ENCODE measurements around the gene LRRC52. TPM values are rescaled to one million over a fixed set of nuclear protein-coding genes. Genes with fewer than 3 reads are reported as not detected.

LRRC52 gene
- total RNA-seq, 2 donors from 2014 or later, result not detected

DNA sequence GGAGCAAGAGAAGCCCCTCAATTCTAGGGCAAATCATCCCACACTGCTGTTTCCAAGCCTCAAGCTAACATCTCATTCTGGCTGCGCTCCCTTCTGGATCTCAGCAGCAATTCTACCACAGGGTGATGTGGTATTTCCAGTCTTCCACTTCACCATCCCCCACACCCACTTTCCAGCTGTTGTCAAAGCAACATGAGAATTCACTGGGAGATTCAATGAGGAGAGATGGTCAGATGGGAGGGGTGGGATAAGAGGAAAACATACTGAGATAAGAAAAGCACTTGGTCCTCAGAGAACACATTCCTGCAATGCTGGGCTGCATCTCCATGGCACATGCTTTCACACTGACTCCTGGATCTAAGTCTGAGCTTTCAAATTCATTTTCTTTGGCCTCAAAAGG is 47.3 kb upstream of the LRRC52 start:
- no peaks in the 10 kb centered on the region for H3K4me1 ChIP-seq (ENCODE audit: control insufficient read depth, insufficient read depth, low read length)
- no peak overlapping the region for H3K27ac ChIP-seq (ENCODE audit: low read depth, low read length)
- no peak overlapping the region for H3K4me3 ChIP-seq (ENCODE audit: low read length)
- Mint-ChIP-seq H3K36me3 (ENCODE audit: low read depth) (no peaks in the 10 kb centered on the region), H3K27me3 (ENCODE audit: insufficient read depth) (peaks cover 6% of the 10 kb centered on the region), H3K4me3 (no peak overlapping the region), H3K27ac (no peak overlapping the region), H3K9me3 (no peaks in the 10 kb centered on the region), H3K4me1 (no peaks in the 10 kb centered on the region)
- 100% methylated on average over 1 of the region's 1 CpG; no CpG with 5 or more reads in 1 of the 2 experiments for WGBS, 2 experiments (ENCODE audit: insufficient coverage in 1 of 2, insufficient read length in 1 of 2)
- H3K36me3 ChIP-seq (ENCODE audit: control insufficient read depth, insufficient read depth, low read length), result no peaks in the 10 kb centered on the region
- no peaks in the 10 kb centered on the region for H3K9me3 ChIP-seq (ENCODE audit: control insufficient read depth, low read length)
- DNase-seq, result no peak
- TF ChIP-seq, protein P1, sequence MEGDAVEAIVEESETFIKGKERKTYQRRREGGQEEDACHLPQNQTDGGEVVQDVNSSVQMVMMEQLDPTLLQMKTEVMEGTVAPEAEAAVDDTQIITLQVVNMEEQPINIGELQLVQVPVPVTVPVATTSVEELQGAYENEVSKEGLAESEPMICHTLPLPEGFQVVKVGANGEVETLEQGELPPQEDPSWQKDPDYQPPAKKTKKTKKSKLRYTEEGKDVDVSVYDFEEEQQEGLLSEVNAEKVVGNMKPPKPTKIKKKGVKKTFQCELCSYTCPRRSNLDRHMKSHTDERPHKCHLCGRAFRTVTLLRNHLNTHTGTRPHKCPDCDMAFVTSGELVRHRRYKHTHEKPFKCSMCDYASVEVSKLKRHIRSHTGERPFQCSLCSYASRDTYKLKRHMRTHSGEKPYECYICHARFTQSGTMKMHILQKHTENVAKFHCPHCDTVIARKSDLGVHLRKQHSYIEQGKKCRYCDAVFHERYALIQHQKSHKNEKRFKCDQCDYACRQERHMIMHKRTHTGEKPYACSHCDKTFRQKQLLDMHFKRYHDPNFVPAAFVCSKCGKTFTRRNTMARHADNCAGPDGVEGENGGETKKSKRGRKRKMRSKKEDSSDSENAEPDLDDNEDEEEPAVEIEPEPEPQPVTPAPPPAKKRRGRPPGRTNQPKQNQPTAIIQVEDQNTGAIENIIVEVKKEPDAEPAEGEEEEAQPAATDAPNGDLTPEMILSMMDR (conservative IDR thresholded peaks at IDR 0.05), result no peak
- no peak overlapping the region for H3K9ac ChIP-seq (ENCODE audit: extremely low read depth, low read length, poor library complexity, severe bottlenecking)
- no peaks in the 10 kb centered on the region for H3K27me3 ChIP-seq (ENCODE audit: control insufficient read depth, insufficient read depth, low read length, poor library complexity, severe bottlenecking)

GRCh38 chr1:165497069-165498013 is 46.5 kb upstream of the LRRC52 start:
- Mint-ChIP-seq H3K4me1 (no peaks in the 10 kb centered on the region), H3K36me3 (ENCODE audit: low read depth) (no peaks in the 10 kb centered on the region), H3K9me3 (no peaks in the 10 kb centered on the region), H3K27me3 (ENCODE audit: insufficient read depth) (peaks cover 6% of the 10 kb centered on the region), H3K27ac (no peak overlapping the region), H3K4me3 (no peak overlapping the region)
- Histone ChIP-seq H3K9me3 (ENCODE audit: control insufficient read depth, low read length) (no peaks in the 10 kb centered on the region), H3K36me3 (ENCODE audit: control insufficient read depth, insufficient read depth, low read length) (no peaks in the 10 kb centered on the region), H3K4me3 (ENCODE audit: low read length) (no peak overlapping the region), H3K9ac (ENCODE audit: extremely low read depth, low read length, poor library complexity, severe bottlenecking) (no peak overlapping the region), H3K27ac (ENCODE audit: low read depth, low read length) (no peak overlapping the region), H3K4me1 (ENCODE audit: control insufficient read depth, insufficient read depth, low read length) (no peaks in the 10 kb centered on the region), H3K27me3 (ENCODE audit: control insufficient read depth, insufficient read depth, low read length, poor library complexity, severe bottlenecking) (no peaks in the 10 kb centered on the region)
- WGBS, 2 experiments (ENCODE audit: insufficient coverage in 1 of 2, insufficient read length in 1 of 2), result 94% methylated on average over 7 to 12 of the region's 12 CpGs
- no peak for DNase-seq
- TF ChIP-seq, protein P1 (conservative IDR thresholded peaks at IDR 0.05), result no peak

DNA sequence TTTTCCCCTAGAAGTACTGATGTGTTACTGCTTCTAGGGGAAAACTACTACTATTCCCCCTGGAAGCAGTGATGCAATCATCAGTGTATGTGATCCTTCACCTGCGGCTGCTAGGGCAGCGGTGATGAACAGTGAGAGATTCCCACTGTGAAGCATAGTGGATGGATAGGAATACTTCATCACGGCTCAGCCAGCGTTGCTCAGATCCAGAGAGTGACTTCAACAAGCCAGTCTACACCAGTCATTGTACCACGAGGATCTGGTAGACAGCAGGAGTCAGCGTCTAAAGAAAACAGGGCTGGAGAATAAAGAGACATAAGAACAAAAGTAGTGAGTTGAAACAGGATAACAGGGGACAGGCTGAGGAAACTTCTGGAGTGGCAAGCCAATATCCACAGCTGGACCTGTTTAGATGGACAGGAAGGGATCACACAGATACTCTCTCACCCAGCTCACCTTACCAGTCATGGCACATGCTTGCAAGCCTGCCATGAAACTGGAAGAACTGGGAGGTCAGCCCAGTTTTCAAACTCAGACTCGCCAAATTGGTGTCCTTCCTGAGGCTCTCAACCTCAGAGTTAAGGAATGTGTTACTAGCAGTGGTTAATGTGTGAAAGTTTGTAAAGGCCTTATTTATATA is 42.4 kb upstream of the LRRC52 start:
- H3K36me3 ChIP-seq (ENCODE audit: control insufficient read depth, insufficient read depth, low read length), result no peaks in the 10 kb centered on the region
- peaks cover 3% of the 10 kb centered on the region for H3K27me3 Mint-ChIP-seq (ENCODE audit: insufficient read depth)
- no peak overlapping the region for H3K4me3 ChIP-seq (ENCODE audit: low read length)
- no peak overlapping the region for H3K27ac Mint-ChIP-seq
- H3K27ac ChIP-seq (ENCODE audit: low read depth, low read length), result no peak overlapping the region
- peaks cover 6% of the 10 kb centered on the region for H3K4me1 Mint-ChIP-seq
- H3K9me3 Mint-ChIP-seq, result no peaks in the 10 kb centered on the region
- no peaks in the 10 kb centered on the region for H3K27me3 ChIP-seq (ENCODE audit: control insufficient read depth, insufficient read depth, low read length, poor library complexity, severe bottlenecking)
- no peaks in the 10 kb centered on the region for H3K4me1 ChIP-seq (ENCODE audit: control insufficient read depth, insufficient read depth, low read length)
- WGBS, 2 experiments (ENCODE audit: insufficient coverage in 1 of 2, insufficient read length in 1 of 2), result 89 to 100% methylated on average over 1 to 7 of the region's 7 CpGs
- no peak for DNase-seq
- no peaks in the 10 kb centered on the region for H3K36me3 Mint-ChIP-seq (ENCODE audit: low read depth)
- TF ChIP-seq, protein P1 (conservative IDR thresholded peaks at IDR 0.05), result no peak
- no peaks in the 10 kb centered on the region for H3K9me3 ChIP-seq (ENCODE audit: control insufficient read depth, low read length)
- no peak overlapping the region for H3K4me3 Mint-ChIP-seq
- no peak overlapping the region for H3K9ac ChIP-seq (ENCODE audit: extremely low read depth, low read length, poor library complexity, severe bottlenecking)
